HPDE6-E6E7 (cell line): ENCODE results near the gene ANKRD34A.

Source experiments
- DNase-seq: peaks from one replicate; pipeline ENCODE4 v3.0.0; 2011; ENCODE audit warnings: missing footprints; ENCODE audit errors: extremely low spot score

The ANKRD34A gene

GRCh38 chr1:145990249-145990855 is 26.0 kb upstream of the ANKRD34A start:
- DNase-seq, result no peak

- no peak for DNase-seq
These were observed 24.4 kb upstream of the ANKRD34A start for GRCh38 chr1:145988773-145989172.

- DNase-seq, result no peak
These were observed 23.6 kb upstream of the ANKRD34A start for GRCh38 chr1:145987926-145988325.

DNA sequence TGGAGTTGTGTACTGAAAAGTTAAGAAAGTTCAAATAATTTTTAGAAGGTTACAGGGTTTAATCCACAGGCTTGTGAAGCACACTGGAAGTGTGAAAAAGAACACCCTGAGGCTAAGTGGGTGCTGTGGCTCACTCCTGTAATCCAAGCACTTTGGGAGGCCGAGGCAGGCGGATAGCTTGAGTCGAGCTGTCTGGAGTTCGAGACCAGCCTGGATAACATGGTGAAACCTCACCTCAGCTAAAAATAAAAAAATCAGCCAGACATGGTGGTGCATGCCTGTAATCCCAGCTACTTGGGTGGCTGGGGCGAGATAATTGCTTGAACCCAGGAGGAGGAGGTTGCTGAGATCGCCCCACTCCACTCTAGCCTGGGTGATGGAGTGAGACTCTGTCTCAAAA is 22.2 kb upstream of the ANKRD34A start:
- DNase-seq, result no peak

- no peak for DNase-seq
These were observed 21.4 kb upstream of the ANKRD34A start for GRCh38 chr1:145985502-145986439.

GRCh38 chr1:145985129-145985501 is 20.7 kb upstream of the ANKRD34A start:
- DNase-seq, result no peak

GRCh38 chr1:145983960-145984830 is 19.8 kb upstream of the ANKRD34A start:
- no peak for DNase-seq

DNA sequence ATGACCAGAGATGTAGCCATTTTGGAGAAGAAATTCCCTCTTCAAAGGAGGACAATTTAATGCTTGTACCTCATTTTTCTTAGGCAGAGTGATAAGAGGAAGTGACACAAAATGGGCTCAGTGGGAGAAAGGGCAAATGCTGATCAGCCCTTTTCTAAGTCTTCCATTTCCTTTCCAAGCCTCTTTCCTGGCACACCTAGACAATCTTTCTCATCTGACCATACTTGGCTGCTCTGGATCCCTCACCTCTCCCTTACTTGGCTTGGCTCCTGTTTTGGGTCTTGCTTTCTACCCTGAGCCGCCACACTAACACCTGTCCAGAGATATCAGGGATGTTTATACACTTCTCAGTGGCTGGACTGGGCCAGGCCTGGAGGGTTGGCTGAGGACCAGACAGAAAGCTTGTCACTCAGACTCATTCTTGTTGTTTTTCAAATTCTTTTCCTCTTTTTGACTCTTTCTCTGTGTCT is 18.9 kb upstream of the ANKRD34A start:
- no peak for DNase-seq

DNA sequence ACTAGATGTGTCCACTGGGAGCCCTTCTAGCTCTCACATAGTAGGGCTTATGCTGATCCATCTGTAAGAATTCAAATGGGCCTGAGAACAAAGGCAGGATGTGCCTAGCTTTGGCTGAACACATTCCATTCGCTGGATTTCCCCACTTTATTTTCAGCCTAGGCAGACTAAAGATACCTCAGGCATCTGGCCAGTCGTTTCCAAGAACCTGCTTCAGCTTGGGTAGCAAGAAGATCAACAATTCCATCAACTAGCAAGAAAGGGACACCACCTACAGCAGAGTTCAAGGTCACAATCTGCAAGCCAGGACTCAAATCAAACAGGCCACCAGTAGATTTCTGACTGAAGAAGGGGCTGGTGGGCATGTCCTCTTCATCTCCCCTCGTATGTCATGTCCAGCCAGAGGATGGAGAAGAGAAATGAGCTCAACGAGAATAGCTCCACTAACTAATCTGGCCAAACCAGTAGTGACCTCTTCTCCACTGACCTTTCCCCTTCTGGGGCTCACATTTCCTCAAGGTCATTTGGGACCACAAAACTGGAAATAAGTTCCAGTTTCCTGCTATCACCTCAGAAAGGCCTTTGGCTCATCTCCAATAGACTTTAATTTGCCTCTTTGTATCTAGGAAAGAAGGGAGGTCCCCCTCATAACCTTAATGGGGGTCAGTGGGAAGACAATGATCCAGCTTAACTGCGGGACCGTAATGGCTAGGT is 17.8 kb upstream of the ANKRD34A start:
- DNase-seq, result no peak

GRCh38 chr1:145980457-145980994 is 16.2 kb upstream of the ANKRD34A start:
- no peak for DNase-seq

- DNase-seq, result no peak
These were observed 15.5 kb upstream of the ANKRD34A start for GRCh38 chr1:145979746-145980456.

- peak; percentile 92 for DNase-seq
These were observed 14.7 kb upstream of the ANKRD34A start for GRCh38 chr1:145978854-145979745.

GRCh38 chr1:145978471-145978853 is 14.1 kb upstream of the ANKRD34A start:
- DNase-seq, result no peak

GRCh38 chr1:145977486-145978470 is 13.4 kb upstream of the ANKRD34A start:
- DNase-seq, result peak; percentile 68

DNA sequence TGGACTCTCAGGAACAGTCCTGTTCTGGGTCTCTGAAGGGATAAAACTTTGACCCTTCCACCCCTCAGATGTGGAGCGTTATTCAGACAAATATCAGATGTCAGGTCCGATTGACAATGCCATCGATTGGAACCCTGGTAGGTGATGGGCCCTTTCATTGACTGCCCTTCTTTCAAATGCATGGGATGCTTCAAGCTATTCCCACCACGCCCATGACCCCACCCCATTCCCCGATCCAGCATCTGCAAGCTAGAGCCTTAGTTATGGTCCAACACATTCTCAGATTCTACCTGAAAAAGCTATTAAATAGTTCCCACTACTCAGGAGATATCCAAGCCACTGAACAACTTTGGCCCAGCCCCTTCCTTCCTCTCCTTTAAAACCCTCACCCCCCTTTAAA is 12.6 kb upstream of the ANKRD34A start:
- DNase-seq, result no peak

DNA sequence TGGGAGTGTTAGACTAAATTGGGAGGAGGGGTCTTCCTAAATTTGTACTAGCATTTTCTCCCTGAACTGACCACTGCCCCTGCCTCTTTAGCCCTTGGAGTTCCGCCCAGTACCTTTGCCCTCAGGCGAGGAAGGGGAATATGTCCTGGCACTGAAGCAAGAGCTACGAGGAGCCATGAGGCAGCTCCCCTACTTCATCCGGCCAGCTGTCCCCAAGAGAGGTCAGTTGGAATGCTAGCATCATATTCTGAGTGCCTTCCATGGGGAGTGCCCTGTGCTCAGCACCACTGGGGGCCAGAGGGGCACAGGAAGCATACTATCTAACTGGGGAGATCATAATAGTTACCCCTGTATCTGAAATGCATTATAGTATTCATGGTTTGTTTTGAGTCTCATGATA is 10.8 kb upstream of the ANKRD34A start:
- DNase-seq, result no peak

GRCh38 chr1:145974721-145975120 is 10.3 kb upstream of the ANKRD34A start:
- DNase-seq, result no peak

DNA sequence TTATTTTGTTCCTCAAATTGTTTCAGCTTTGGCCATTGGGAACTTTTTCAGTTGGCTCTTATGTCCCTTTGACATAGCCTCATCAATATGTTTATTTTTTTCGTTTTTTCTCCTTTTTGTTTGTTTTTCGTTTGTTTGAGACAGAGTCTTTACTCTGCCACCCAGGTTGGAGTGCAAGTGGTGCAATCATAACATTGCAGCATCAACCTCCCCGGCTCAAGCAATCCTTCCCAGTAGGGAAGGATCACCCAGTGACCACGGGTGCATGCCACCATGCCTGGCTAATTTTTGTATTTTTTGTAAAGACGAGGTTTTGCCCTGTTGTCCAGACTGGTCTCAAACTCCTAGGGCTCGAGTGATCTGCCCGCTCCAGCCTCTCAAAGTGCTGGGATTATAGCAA is 8.2 kb upstream of the ANKRD34A start:
- DNase-seq, result no peak
